GM21447 (cell line): ENCODE measurements around the gene DNAI2.

Experiments
- ATAC-seq: cut with Tn5 transposase; IDR thresholded peaks from one replicate; pipeline ENCODE4 v1.9.1; 2021; ENCODE audit not compliant: unreplicated experiment

DNAI2 gene

DNA sequence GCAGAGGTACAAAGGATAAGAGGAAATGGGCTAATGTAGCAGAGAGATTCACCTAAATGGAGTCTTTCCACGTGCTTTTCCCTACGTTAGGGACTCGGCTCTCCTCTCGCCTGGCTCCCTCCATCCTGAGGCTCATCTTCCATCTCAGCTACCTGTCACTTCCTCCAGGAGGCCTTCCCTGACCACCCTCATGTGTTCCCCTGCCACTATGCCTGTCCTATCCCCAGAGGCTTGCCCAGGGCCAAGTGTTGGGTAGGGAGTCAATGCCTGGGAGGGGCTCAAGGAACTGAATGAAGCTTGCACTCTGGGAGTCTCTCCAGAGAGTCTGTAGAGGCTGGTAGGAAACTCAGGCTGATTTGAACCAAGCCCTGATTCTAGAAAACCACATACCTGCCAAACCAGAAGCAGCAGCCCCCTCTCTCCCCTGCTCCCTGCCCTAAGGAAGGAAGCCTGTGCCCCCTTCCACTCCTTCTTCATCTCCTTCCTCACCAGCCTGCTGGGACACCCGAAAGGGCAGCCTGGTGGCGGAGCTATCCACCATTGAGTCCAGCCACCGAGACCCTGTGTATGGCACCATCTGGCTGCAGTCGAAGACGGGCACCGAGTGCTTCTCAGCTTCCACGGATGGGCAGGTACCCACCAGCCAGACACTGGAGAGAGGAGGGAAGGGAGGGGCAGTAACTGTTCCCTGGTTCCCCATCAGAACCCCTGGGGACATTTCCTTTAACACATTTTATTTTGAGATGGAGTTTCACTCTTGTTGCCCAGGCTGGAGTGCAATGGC lies 25.4 kb downstream of the DNAI2 start:
- ATAC-seq, result no peak

- ATAC-seq, result no peak
These were observed 29.3 kb downstream of the DNAI2 start for GRCh38 chr17:74303305-74303704.

GRCh38 chr17:74304184-74304583 lies 30.1 kb downstream of the DNAI2 start:
- no peak for ATAC-seq

DNA sequence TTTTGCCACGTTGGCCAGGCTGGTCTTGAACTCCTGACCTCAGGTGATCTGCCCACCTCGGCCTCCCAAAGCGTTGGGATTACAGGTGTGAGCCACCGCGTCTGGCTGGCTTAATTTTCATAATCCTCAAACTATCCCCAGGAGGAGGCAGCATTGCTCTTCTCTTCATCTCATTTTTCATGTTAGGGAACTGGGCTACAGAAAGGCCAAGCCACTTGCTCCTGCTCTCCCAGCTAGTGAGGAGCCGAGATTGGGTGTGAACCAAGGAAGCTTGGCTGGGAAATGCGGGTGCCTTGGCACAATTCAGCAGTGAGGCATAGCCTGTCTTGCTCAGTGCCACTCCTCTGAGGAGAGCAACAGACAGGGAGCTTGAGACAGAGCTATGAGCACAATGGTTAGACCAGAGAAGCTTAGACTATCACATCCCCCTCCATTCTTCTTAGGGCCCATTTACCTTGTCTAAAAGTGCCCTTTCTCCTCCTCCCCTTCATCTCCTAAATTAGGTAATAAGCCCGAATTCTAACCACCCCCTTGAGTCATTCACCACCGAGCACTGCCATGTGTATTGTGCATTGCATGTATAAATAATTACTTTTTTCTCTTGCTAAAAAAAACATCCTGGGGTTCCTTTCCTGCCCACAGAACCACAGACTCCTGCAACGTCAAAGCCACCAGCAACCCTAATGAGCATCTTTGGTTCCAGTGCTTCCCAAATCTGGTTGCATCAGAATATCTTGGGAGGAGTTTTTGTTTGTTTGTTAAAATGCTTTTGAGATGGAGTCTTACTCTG lies 32.0 kb downstream of the DNAI2 start:
- no peak for ATAC-seq

DNA sequence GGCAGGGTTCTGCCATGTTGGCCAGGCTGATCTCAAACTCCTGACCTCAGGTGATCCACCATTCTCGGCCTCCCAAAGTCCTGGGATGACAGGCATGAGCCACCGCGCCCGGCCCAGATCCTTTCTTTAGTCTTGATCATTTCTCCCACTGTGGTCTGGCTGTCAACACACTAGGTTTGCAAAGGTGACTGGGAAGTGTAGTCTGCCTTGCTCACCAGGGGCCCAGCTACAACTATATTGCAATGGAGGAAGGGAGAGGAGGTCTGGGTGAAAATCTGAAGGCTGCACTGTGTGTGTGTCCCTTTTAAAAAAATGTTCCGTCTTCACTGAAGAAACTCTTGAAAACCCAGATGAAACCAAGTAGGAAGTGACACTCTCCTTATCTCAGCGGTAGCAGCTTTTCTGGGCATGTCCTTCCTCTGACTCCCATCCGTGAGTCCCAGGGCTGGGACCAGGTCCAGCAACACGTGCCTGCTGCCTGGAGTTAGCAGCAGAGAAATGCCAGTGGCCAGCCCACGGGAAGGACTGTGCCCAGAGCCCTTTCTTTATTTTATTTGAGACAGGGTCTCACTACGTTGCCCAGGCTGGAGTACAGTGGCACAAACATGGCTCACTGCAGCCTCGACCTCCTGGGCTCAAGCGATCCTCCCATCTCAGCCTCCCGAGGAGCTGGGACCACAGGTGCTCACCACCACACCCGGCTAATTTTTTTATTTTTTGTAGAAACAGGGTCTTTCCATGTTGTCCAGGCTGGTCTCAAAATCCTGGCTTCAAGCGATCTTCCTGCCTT lies 34.1 kb downstream of the DNAI2 start:
- no peak for ATAC-seq

DNA sequence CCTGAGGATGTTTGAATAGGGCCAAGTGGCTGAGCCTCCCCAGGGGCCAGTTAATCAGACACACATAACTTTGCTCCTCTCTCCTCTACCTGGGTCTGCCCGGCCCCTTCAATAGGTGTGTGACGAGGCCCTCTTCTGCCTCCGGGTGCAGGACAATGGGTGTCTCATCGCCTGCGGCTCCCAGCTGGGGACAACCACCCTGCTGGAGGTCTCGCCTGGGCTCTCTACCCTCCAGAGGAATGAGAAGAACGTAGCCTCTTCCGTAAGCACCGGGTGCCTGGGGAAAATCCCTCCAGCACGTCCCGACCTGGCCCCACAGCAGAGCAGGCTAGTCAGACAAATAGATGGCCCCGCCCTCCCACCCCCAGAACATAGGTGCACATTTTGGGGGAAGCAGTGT lies 35.9 kb downstream of the DNAI2 start:
- no peak for ATAC-seq

GRCh38 chr17:74314877-74315276 lies 40.8 kb downstream of the DNAI2 start:
- ATAC-seq, result no peak

DNA sequence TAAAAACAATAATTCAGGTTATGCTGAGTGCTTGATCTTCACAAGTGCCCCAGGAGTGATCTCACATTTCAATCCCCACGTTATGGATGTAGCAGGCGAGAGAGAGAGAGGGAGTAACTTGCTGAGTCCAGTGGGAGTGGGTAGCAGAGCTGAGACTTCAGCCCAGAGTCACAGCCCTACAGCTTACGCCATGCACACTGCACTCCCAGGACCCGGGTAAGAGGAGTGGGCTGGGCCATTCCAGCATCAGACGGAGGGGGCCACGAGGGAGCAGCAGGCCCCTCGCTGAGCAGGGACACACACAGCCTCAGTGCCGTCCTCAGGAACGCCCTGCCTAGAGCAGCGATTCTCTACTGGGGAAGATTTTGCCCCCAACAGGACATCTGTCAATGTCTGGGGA lies 42.2 kb downstream of the DNAI2 start:
- ATAC-seq, result no peak

GRCh38 chr17:74317071-74317470 lies 43.0 kb downstream of the DNAI2 start:
- ATAC-seq, result no peak

- no peak for ATAC-seq
These were observed 44.4 kb downstream of the DNAI2 start for GRCh38 chr17:74318391-74318790.

DNA sequence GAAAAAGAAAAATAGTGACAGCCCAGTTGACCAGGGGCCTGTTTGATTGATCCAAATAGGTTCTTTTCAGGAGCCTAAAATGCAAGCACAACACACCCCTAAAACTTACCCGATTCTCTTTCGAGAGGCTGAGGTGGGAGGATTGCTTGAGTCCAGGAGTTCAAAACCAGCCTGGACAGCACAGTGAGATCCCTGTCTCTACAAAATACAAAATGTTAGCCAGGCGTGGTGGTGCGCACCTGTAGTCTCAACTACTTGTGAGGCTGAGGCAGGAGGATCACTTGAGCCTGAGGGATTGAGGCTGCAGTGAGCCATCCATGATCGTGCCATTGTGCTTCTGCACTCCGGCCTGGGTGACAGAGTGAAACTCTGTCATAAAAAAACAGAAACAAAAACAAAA lies 50.5 kb downstream of the DNAI2 start:
- ATAC-seq, result no peak

DNA sequence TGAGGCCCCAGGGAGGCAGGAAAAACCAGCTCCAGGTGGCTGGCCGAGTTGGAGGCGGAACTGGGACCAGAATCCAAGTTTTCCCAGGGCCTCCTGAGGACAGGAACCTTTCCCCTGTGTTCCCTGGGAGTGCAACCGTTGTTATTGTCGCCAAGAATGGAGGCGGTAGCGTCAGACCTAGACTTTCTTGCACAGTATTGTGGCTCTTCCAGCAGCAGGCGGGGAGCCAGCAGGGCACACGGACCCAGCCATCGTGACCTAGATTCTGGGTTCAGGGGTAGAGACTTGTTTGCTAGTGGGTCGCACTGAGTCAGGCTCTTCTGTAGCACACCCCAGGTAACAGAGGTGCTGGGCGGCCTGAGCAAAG lies 51.3 kb downstream of the DNAI2 start:
- no peak for ATAC-seq

- no peak for ATAC-seq
These were observed 51.8 kb downstream of the DNAI2 start, which contains the start of gene KIF19 for GRCh38 chr17:74325743-74326379. Gene KIF19 (plus strand): TSS chr17:74326226. CDS start chr17:74326350, 124 bp downstream.

DNA sequence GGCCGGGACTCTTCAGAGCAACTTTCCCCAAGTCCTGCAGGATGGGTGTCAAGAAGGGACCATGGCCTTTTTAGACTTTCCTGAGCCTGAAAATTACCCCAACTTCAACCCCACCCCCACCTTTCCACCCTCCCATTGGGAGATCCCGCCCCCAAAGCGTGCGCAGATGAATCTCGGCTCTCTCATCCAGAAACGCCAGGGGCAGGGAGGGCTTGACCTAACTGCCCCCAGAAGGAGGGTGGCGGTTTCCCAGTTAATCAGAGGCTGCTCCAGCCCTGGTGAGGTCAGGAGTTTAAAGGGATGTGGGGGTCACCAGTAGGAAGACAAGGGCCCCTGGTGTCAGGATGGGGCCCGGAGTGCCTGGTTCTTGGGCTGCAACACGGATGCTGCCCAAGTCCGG lies 52.5 kb downstream of the DNAI2 start:
- ATAC-seq, result no peak

GRCh38 chr17:74328487-74328886 lies 54.5 kb downstream of the DNAI2 start:
- ATAC-seq, result no peak

- no peak for ATAC-seq
These were observed 55.3 kb downstream of the DNAI2 start for GRCh38 chr17:74329378-74329777.

- ATAC-seq, result no peak
These were observed 56.4 kb downstream of the DNAI2 start for GRCh38 chr17:74330446-74330845.

- no peak for ATAC-seq
These were observed 58.1 kb downstream of the DNAI2 start for GRCh38 chr17:74332017-74332650.

- ATAC-seq, result no peak
These were observed 58.8 kb downstream of the DNAI2 start for GRCh38 chr17:74332763-74333283.

- ATAC-seq, result no peak
These were observed 60.5 kb downstream of the DNAI2 start for GRCh38 chr17:74334393-74335039.
